Measurements from ENCODE around the gene SRCIN1. TPM values are rescaled to one million over a fixed set of nuclear protein-coding genes. Genes with fewer than 3 reads are reported as not detected.

SRCIN1 gene
- total RNA-seq, 1 experiment from 2014 or later, result 6.9 TPM

- no peak overlapping the region for H2AK5ac ChIP-seq (ENCODE audit: insufficient read length, low read length)
- no peaks in the 10 kb centered on the region for H3K23me2 ChIP-seq (ENCODE audit: insufficient read length, low read depth, low read length, poor library complexity, severe bottlenecking)
- no peak overlapping the region for H3K4me2 ChIP-seq (ENCODE audit: insufficient read depth, insufficient read length, low read length)
- H3K18ac ChIP-seq (ENCODE audit: insufficient read length, low read depth, low read length), result no peak overlapping the region
- Mint-ChIP-seq H3K4me1 (peaks cover 4 to 9% of the 10 kb centered on the region in 2 experiments; a peak in 3 of 4 replicates), H3K27ac (no peak overlapping the region), H3K27me3 (ENCODE audit: low read depth) (peaks cover 34% of the 10 kb centered on the region), H3K36me3 (ENCODE audit: insufficient read depth in 1 of 3, low read depth in 3 of 3) (peaks cover 0 to 8% (median 0%) of the 10 kb centered on the region in 3 experiments; a peak in 4 of 7 replicates), H3K4me3 (no peak overlapping the region), H3K9me3 (no peaks in the 10 kb centered on the region)
- H2BK120ac ChIP-seq (ENCODE audit: low read depth, low read length, poor library complexity, severe bottlenecking), result no peak overlapping the region
- WGBS (ENCODE audit: extremely low coverage, insufficient read length, low lambda C conversion rate), result no CpG with 5 or more reads among the region's 17 CpGs
- no peak overlapping the region for H3K4ac ChIP-seq (ENCODE audit: low read depth, low read length)
- H2BK5ac ChIP-seq (ENCODE audit: insufficient read length, low read length), result no peak overlapping the region
- H3K9ac ChIP-seq (ENCODE audit: extremely low read depth, insufficient read length, low read length), result no peak overlapping the region
- no peak overlapping the region for H3T11ph ChIP-seq (ENCODE audit: low read length)
- no peak overlapping the region for H3K56ac ChIP-seq (ENCODE audit: insufficient read length, low read depth, low read length)
- no peaks in the 10 kb centered on the region for H3K9me3 ChIP-seq (ENCODE audit: control insufficient read depth, low read depth, low read length)
- no peaks in the 10 kb centered on the region for H4K20me1 ChIP-seq (ENCODE audit: control insufficient read depth, insufficient read depth, insufficient read length)
- no peak overlapping the region for H2BK15ac ChIP-seq (ENCODE audit: low read depth, low read length)
- H3K27me3 ChIP-seq (ENCODE audit: insufficient read depth, low read length), result no peaks in the 10 kb centered on the region
- DNase-seq, result no peak
- H3K27ac ChIP-seq (ENCODE audit: insufficient read length, low read depth, low read length), result no peak overlapping the region
- no peaks in the 10 kb centered on the region for H3K4me1 ChIP-seq (ENCODE audit: insufficient read depth, low read length)
- no peaks in the 10 kb centered on the region for H3K79me1 ChIP-seq (ENCODE audit: insufficient read depth, low read depth, low read length, poor library complexity, severe bottlenecking)
- H3K23ac ChIP-seq (ENCODE audit: insufficient read length, low read depth, low read length), result no peak overlapping the region
- H4K8ac ChIP-seq (replicated peaks; ENCODE audit: insufficient read length, low read depth, low read length), result no peak overlapping the region
- H2BK12ac ChIP-seq (ENCODE audit: insufficient read length, low read depth, low read length), result no peak overlapping the region
- TF ChIP-seq, protein P1, sequence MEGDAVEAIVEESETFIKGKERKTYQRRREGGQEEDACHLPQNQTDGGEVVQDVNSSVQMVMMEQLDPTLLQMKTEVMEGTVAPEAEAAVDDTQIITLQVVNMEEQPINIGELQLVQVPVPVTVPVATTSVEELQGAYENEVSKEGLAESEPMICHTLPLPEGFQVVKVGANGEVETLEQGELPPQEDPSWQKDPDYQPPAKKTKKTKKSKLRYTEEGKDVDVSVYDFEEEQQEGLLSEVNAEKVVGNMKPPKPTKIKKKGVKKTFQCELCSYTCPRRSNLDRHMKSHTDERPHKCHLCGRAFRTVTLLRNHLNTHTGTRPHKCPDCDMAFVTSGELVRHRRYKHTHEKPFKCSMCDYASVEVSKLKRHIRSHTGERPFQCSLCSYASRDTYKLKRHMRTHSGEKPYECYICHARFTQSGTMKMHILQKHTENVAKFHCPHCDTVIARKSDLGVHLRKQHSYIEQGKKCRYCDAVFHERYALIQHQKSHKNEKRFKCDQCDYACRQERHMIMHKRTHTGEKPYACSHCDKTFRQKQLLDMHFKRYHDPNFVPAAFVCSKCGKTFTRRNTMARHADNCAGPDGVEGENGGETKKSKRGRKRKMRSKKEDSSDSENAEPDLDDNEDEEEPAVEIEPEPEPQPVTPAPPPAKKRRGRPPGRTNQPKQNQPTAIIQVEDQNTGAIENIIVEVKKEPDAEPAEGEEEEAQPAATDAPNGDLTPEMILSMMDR (conservative IDR thresholded peaks at IDR 0.05), result no peak
- no peak overlapping the region for H2AFZ ChIP-seq (ENCODE audit: low read length)
- H2BK20ac ChIP-seq (ENCODE audit: low read depth, low read length, poor library complexity, severe bottlenecking), result no peak overlapping the region
- no peak overlapping the region; the same call in 1 of the 2 replicates for H3K14ac ChIP-seq (ENCODE audit: insufficient read depth, low read length)
- H4K5ac ChIP-seq (ENCODE audit: insufficient read length, low read depth, low read length), result no peak overlapping the region
- no peak overlapping the region for H4K91ac ChIP-seq (ENCODE audit: insufficient read length, low read depth, low read length)
- no peaks in the 10 kb centered on the region for H3K79me2 ChIP-seq (ENCODE audit: insufficient read depth, low read length)
Measured at GRCh38 chr17:38552343-38552742, 53.4 kb downstream of the SRCIN1 start.

Measured in H9 (cell line).